H1 (cell line): ENCODE results near the gene OVCH2. TPM values are rescaled to one million over a fixed set of nuclear protein-coding genes. Genes with fewer than 3 reads are reported as not detected.

ENCODE experiments used
- CTBP2 ChIP-seq: IDR thresholded peaks from 2 replicates; pipeline ENCODE4 v1.7.0; 2011; ENCODE audit warnings: borderline replicate concordance, mild to moderate bottlenecking, moderate library complexity, mixed read lengths, low read length; ENCODE audit not compliant: insufficient read depth, insufficient read length
- EZH2 ChIP-seq: fragments of 200-600 bp; sonication (generic); IDR thresholded peaks from 2 replicates; pipeline ENCODE4 v1.7.1; 2012; ENCODE audit warnings: low read depth, mild to moderate bottlenecking, moderate library complexity, low read length, inconsistent platforms; ENCODE audit not compliant: severe bottlenecking
- HDAC2 ChIP-seq, 2 experiments: fragments of 300-600 bp in 1 of 2; sonication (generic) in 1 of 2; IDR thresholded peaks; 2 replicates each; pipeline ENCODE4 v1.6.1; 2011 to 2012; ENCODE audit warnings: low read depth in 2 of 2, low read length in 2 of 2, mild to moderate bottlenecking in 2 of 2, moderate library complexity in 2 of 2, borderline replicate concordance in 1 of 2, inconsistent platforms in 1 of 2
- JUND ChIP-seq: IDR thresholded peaks from 2 replicates; pipeline ENCODE4 v1.6.1; 2011; ENCODE audit warnings: mild to moderate bottlenecking, improper control_type of control experiment, low read length
- RNF2 ChIP-seq: fragments of 200-900, 300-1000 bp; sonication (generic); IDR thresholded peaks from 2 replicates; pipeline ENCODE4 v1.7.1; 2016; ENCODE audit warnings: borderline replicate concordance, low read depth, mild to moderate bottlenecking, antibody characterized with exemption, low read length; ENCODE audit not compliant: poor library complexity, severe bottlenecking; ENCODE audit errors: missing control alignments
- SIN3A ChIP-seq, 2 experiments: IDR thresholded peaks in 1 of 2; conservative IDR thresholded peaks in 1 of 2; 2 replicates each; pipeline ENCODE4 v1.6.1; 2011 to 2012; ENCODE audit warnings: low read length in 2 of 2, improper control_type of control experiment in 1 of 2, low read depth in 1 of 2, mild to moderate bottlenecking in 1 of 2
- SP1 ChIP-seq: IDR thresholded peaks from 2 replicates; pipeline ENCODE4 v1.6.1; 2011; ENCODE audit warnings: low read depth, low read length
- SRF ChIP-seq: IDR thresholded peaks from 2 replicates; pipeline ENCODE4 v1.6.1; 2011; ENCODE audit warnings: mild to moderate bottlenecking, low read depth, low read length, moderate library complexity
- TEAD4 ChIP-seq: IDR thresholded peaks from 2 replicates; pipeline ENCODE4 v1.6.1; 2012; ENCODE audit warnings: low read depth, low read length, inconsistent platforms, mixed read lengths
- YY1 ChIP-seq: IDR thresholded peaks from 2 replicates; pipeline ENCODE4 v1.6.1; 2011; ENCODE audit warnings: low read depth, mild to moderate bottlenecking, low read length
- polyA plus RNA-seq, 7 experiments: library from polyadenylated mRNA; depleted of rRNA in 3 of 7; stranded (reverse) in 5 of 7; unstranded in 2 of 7; fragments of >200 nt in 5 of 7; fragments of 200-250 nt in 2 of 7; gene quantifications; 1 replicate in 5 of 7; 2 replicates in 1 of 7; 4 replicates in 1 of 7; pipeline versions ENCODE4 v1.2.1 to v1.2.3, GENCODE V29; 2011 to 2013; ENCODE audit warnings: missing spikeins in 2 of 7, mixed read lengths in 2 of 7
- total RNA-seq: library from RNA; stranded (reverse); fragmentation: NEBNext Ultra II Directional; extraction: Animal tissue kit (Norgen Biotek cat#: 25700); gene quantifications from 2 replicates; pipeline ENCODE4 v1.2.1, GENCODE V29; 2021
- TF ChIP-seq, protein P1 (sequence below): fragments of 300-600 bp; sonication (generic); IDR thresholded peaks from 2 replicates; pipeline ENCODE4 v1.7.1; 2012; ENCODE audit warnings: low read length, moderate library complexity, mild to moderate bottlenecking, inconsistent platforms; ENCODE audit not compliant: insufficient replicate concordance

OVCH2 gene
- total and polyA plus RNA-seq, 2 of the 8 experiments (the other 6 are each of a cell fraction or from before 2014, with no cell fraction given) = 0.03 to 1.1 TPM

DNA sequence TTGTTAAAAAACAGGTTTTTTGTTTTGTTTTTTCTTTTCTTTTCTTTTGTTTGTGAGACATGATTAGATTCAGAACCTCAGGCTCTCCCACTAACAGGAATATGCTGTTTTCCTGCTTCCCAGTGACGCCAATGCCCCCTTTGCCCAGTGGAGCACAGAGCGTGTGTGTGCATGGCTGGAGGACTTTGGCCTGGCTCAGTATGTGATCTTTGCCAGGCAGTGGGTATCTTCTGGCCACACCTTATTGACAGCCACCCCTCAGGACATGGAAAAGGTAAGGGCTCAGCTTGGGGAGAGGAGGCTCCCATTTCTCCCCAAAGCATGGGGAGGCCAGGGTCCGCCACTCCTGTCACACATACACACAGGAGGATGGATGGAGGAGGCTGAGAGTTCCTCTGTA lies 58.0 kb downstream of the OVCH2 start (continued):
- TF ChIP-seq, protein P1, sequence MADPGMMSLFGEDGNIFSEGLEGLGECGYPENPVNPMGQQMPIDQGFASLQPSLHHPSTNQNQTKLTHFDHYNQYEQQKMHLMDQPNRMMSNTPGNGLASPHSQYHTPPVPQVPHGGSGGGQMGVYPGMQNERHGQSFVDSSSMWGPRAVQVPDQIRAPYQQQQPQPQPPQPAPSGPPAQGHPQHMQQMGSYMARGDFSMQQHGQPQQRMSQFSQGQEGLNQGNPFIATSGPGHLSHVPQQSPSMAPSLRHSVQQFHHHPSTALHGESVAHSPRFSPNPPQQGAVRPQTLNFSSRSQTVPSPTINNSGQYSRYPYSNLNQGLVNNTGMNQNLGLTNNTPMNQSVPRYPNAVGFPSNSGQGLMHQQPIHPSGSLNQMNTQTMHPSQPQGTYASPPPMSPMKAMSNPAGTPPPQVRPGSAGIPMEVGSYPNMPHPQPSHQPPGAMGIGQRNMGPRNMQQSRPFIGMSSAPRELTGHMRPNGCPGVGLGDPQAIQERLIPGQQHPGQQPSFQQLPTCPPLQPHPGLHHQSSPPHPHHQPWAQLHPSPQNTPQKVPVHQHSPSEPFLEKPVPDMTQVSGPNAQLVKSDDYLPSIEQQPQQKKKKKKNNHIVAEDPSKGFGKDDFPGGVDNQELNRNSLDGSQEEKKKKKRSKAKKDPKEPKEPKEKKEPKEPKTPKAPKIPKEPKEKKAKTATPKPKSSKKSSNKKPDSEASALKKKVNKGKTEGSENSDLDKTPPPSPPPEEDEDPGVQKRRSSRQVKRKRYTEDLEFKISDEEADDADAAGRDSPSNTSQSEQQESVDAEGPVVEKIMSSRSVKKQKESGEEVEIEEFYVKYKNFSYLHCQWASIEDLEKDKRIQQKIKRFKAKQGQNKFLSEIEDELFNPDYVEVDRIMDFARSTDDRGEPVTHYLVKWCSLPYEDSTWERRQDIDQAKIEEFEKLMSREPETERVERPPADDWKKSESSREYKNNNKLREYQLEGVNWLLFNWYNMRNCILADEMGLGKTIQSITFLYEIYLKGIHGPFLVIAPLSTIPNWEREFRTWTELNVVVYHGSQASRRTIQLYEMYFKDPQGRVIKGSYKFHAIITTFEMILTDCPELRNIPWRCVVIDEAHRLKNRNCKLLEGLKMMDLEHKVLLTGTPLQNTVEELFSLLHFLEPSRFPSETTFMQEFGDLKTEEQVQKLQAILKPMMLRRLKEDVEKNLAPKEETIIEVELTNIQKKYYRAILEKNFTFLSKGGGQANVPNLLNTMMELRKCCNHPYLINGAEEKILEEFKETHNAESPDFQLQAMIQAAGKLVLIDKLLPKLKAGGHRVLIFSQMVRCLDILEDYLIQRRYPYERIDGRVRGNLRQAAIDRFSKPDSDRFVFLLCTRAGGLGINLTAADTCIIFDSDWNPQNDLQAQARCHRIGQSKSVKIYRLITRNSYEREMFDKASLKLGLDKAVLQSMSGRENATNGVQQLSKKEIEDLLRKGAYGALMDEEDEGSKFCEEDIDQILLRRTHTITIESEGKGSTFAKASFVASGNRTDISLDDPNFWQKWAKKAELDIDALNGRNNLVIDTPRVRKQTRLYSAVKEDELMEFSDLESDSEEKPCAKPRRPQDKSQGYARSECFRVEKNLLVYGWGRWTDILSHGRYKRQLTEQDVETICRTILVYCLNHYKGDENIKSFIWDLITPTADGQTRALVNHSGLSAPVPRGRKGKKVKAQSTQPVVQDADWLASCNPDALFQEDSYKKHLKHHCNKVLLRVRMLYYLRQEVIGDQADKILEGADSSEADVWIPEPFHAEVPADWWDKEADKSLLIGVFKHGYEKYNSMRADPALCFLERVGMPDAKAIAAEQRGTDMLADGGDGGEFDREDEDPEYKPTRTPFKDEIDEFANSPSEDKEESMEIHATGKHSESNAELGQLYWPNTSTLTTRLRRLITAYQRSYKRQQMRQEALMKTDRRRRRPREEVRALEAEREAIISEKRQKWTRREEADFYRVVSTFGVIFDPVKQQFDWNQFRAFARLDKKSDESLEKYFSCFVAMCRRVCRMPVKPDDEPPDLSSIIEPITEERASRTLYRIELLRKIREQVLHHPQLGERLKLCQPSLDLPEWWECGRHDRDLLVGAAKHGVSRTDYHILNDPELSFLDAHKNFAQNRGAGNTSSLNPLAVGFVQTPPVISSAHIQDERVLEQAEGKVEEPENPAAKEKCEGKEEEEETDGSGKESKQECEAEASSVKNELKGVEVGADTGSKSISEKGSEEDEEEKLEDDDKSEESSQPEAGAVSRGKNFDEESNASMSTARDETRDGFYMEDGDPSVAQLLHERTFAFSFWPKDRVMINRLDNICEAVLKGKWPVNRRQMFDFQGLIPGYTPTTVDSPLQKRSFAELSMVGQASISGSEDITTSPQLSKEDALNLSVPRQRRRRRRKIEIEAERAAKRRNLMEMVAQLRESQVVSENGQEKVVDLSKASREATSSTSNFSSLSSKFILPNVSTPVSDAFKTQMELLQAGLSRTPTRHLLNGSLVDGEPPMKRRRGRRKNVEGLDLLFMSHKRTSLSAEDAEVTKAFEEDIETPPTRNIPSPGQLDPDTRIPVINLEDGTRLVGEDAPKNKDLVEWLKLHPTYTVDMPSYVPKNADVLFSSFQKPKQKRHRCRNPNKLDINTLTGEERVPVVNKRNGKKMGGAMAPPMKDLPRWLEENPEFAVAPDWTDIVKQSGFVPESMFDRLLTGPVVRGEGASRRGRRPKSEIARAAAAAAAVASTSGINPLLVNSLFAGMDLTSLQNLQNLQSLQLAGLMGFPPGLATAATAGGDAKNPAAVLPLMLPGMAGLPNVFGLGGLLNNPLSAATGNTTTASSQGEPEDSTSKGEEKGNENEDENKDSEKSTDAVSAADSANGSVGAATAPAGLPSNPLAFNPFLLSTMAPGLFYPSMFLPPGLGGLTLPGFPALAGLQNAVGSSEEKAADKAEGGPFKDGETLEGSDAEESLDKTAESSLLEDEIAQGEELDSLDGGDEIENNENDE = no peak
- TF ChIP-seq HDAC2 (IDR thresholded peaks at IDR 0.05; ENCODE audit: borderline replicate concordance in 1 of 2, low read depth in 2 of 2, low read length in 2 of 2) = no peak
- TF ChIP-seq SRF = no peak
- no peak for TF ChIP-seq RNF2
- TF ChIP-seq EZH2 = no peak
- TF ChIP-seq JUND = no peak
- TF ChIP-seq SP1 = no peak
- TF ChIP-seq TEAD4 = no peak
- TF ChIP-seq CTBP2 = no peak
- no peak for TF ChIP-seq SIN3A (conservative IDR thresholded peaks at IDR 0.05 in 1 of 2, IDR thresholded peaks at IDR 0.05 in 1 of 2; ENCODE audit: low read depth in 1 of 2, low read length in 2 of 2)
- TF ChIP-seq YY1 = no peak
